ENCODE data around the gene NAIF1. TPM values are rescaled to one million over a fixed set of nuclear protein-coding genes. Genes with fewer than 3 reads are reported as not detected.

The NAIF1 gene
- total and polyA plus RNA-seq, 2 experiments from 2014 or later: 4.9 to 5.5 TPM

DNA sequence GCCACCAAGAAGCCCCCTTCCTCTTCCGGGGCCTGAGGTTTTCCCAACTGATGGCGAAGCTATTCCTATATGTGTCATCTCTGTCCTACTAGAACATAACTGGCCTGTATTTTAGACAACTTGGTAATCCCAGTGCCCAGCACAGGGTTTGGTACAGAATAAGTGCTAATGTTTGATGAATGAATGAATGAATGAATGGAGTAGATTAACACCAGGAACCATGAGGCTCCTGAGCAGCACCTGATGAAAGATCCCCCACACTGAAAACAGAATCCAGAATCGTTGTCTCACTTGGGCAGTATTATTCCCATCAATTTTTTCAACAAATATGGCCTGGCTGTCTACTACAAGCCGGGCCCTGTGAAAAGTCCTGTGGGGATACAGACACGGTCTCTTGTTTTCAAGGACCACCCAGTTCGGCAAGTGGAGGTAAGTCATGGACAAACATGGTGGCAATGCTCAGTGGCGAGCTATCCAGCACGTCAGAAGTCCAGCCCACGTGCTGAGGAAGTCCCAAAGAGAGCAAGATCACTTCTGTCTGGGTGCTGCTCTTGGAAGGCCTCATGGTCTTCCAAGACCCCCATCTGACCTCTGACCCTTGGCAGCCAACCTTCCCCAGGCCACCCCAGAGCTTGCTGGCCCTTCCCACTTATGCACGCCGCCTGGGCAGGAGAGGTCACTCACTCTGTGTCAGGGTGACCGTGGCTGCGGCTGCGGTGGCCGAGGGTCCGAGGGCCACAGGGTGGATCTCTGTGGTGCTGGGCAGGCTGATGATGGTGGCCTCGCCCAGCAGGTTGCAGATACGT is 1.0 kb downstream of the NAIF1 start:
- Mint-ChIP-seq H3K36me3 (ENCODE audit: low read depth) (no peaks in the 10 kb centered on the region), H3K27ac (no peak overlapping the region), H3K27me3 (ENCODE audit: insufficient read depth, low read depth, poor library complexity) (peaks cover 7% of the 10 kb centered on the region), H3K9me3 (no peaks in the 10 kb centered on the region), H3K4me3 (peak overlapping the region; percentile 30; the same call in 2 of the 3 replicates), H3K4me1 (peaks cover 22% of the 10 kb centered on the region)
- Histone ChIP-seq H3F3A (replicated peaks; ENCODE audit: low read depth) (0 out of 2 replicates have a peak, but pooled peaks cover 3% of the 10 kb centered on the region), H3K79me2 (replicated peaks; ENCODE audit: insufficient read depth) (peaks cover 34% of the 10 kb centered on the region), H4K20me1 (replicated peaks; ENCODE audit: insufficient read depth) (0 out of 2 replicates have a peak, but pooled peaks cover 5% of the 10 kb centered on the region), H3K4me1 (ENCODE audit: insufficient read depth) (peaks cover 3% of the 10 kb centered on the region; the same call in 1 of the 2 replicates), H3K27me3 (ENCODE audit: insufficient read depth) (no peaks in the 10 kb centered on the region), H2AFZ (no peak overlapping the region), H3K27ac (ENCODE audit: low read depth) (no peak overlapping the region), H3K4me3 (peak overlapping the region; percentile 41; the same call in 1 of the 2 replicates), H3K36me3 (ENCODE audit: insufficient read depth) (no peaks in the 10 kb centered on the region), H3K4me2 (peak overlapping the region; percentile 53; the same call in 1 of the 2 replicates), H3K9me2 (ENCODE audit: insufficient read depth) (peaks cover 5% of the 10 kb centered on the region; the same call in 1 of the 2 replicates)
- ATAC-seq (no peak), DNase-seq (ENCODE audit: low spot score) (no peak)
- no peak for TF ChIP-seq STAT1 (IDR thresholded peaks at IDR 0.05; ENCODE audit: unreplicated experiment)
- TF ChIP-seq ETS1 (IDR thresholded peaks at IDR 0.05): no peak
- TF ChIP-seq NANOG (IDR thresholded peaks at IDR 0.05; ENCODE audit: borderline replicate concordance): no peak
- TF ChIP-seq ZNF114 (CRISPR knock-in tag; IDR thresholded peaks at IDR 0.05): no peak
- no peak for TF ChIP-seq REST (IDR thresholded peaks at IDR 0.05; ENCODE audit: unreplicated experiment)
- no peak for TF ChIP-seq CREB1 (CRISPR knock-in tag; IDR thresholded peaks at IDR 0.05; ENCODE audit: low read depth)
- no peak for TF ChIP-seq JUNB (IDR thresholded peaks at IDR 0.05; ENCODE audit: unreplicated experiment)
- no peak for TF ChIP-seq ZNF331 (CRISPR knock-in tag; IDR thresholded peaks at IDR 0.05; ENCODE audit: low read depth)
- TF ChIP-seq, protein P1, sequence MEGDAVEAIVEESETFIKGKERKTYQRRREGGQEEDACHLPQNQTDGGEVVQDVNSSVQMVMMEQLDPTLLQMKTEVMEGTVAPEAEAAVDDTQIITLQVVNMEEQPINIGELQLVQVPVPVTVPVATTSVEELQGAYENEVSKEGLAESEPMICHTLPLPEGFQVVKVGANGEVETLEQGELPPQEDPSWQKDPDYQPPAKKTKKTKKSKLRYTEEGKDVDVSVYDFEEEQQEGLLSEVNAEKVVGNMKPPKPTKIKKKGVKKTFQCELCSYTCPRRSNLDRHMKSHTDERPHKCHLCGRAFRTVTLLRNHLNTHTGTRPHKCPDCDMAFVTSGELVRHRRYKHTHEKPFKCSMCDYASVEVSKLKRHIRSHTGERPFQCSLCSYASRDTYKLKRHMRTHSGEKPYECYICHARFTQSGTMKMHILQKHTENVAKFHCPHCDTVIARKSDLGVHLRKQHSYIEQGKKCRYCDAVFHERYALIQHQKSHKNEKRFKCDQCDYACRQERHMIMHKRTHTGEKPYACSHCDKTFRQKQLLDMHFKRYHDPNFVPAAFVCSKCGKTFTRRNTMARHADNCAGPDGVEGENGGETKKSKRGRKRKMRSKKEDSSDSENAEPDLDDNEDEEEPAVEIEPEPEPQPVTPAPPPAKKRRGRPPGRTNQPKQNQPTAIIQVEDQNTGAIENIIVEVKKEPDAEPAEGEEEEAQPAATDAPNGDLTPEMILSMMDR (conservative IDR thresholded peaks at IDR 0.05; ENCODE audit: low read depth in 2 of 2): no peak
- no peak for TF ChIP-seq POLR2AphosphoS5 (IDR thresholded peaks at IDR 0.05; ENCODE audit: low read depth)
- no peak for TF ChIP-seq EZH2phosphoT487 (IDR thresholded peaks at IDR 0.05; ENCODE audit: unreplicated experiment)
- no peak for TF ChIP-seq EZH2 (IDR thresholded peaks at IDR 0.05; ENCODE audit: low read depth, unreplicated experiment)
- no peak for TF ChIP-seq ZNF462 (CRISPR knock-in tag; IDR thresholded peaks at IDR 0.05)

All from GM23338 (cell line).